Upper lobe of left lung (tissue), 6 donors: ENCODE data around the gene FLT1. TPM values are rescaled to one million over a fixed set of nuclear protein-coding genes. Genes with fewer than 3 reads are reported as not detected.

Experiments
- ATAC-seq, 2 donors: fragments of 200-7000 bp; cut with Tn5 transposase; one replicate each; pipeline ENCODE4 v1.9.1; 2022; ENCODE audit warnings: mild to moderate bottlenecking in 2 of 2, moderate library complexity in 2 of 2; ENCODE audit not compliant: low FRiP score in 2 of 2
- DNase-seq, 2 donors: peaks; one replicate each; pipeline ENCODE4 v3.0.0-alpha.2; 2019 to 2020
- H3K27ac ChIP-seq, 4 donors: fragments of 200-600 bp; sonication (generic); one replicate each; pipeline ENCODE4 v1.5.1; 2016 to 2019
- H3K27me3 ChIP-seq, 4 donors: fragments of 200-600 bp; sonication (generic); one replicate each; pipeline ENCODE4 v1.5.1; 2017 to 2019
- H3K36me3 ChIP-seq, 4 donors: fragments of 200-600 bp; sonication (generic); one replicate each; pipeline ENCODE4 v1.5.1; 2016 to 2019
- H3K4me1 ChIP-seq, 4 donors: fragments of 200-600 bp; sonication (generic); one replicate each; pipeline ENCODE4 v1.5.1; 2018 to 2019
- H3K4me3 ChIP-seq, 4 donors: fragments of 200-600 bp; sonication (generic); one replicate each; pipeline ENCODE4 v1.5.1; 2017 to 2019; ENCODE audit warnings: mild to moderate bottlenecking in 2 of 4, moderate library complexity in 1 of 4
- H3K9me3 ChIP-seq, 4 donors: fragments of 200-600 bp; sonication (generic); one replicate each; pipeline ENCODE4 v1.5.1; 2018 to 2019
- EP300 ChIP-seq, 4 donors: sonication (generic); formaldehyde crosslinking; IDR thresholded peaks; one replicate each; pipeline ENCODE4 v1.5.1; 2017; ENCODE audit warnings: antibody characterized with exemption in 4 of 4, control low read depth in 2 of 4
- POLR2A ChIP-seq, 4 donors: fragments of 450-650 bp; IDR thresholded peaks; one replicate each; pipeline ENCODE4 v1.5.1; 2016 to 2017; ENCODE audit warnings: antibody characterized with exemption in 4 of 4, mild to moderate bottlenecking in 2 of 4
- POLR2AphosphoS5 ChIP-seq, 2 donors: sonication (generic); formaldehyde crosslinking; IDR thresholded peaks; one replicate each; pipeline ENCODE4 v1.5.1; 2017; ENCODE audit warnings: antibody characterized with exemption in 2 of 2
- WGBS, 2 donors: methylation state at CpG; one replicate each; pipeline ENCODE4 v1.1.5; 2017 to 2018; 5-methylcytosine and 5-hydroxymethylcytosine counted together
- total RNA-seq, 6 donors: library from RNA; depleted of rRNA in 4 of 6; stranded (reverse); fragments of >200 nt in 4 of 6; gene quantifications; one replicate each; pipeline versions ENCODE4 v1.1.0 to v1.2.1, GENCODE V29; 2016 to 2021
- TF ChIP-seq, protein P1 (sequence below), 6 experiments: fragments of 450-650 bp in 4 of 6; fragments of 200-600 bp in 2 of 6; sonication (generic) in 2 of 6; IDR thresholded peaks; one replicate each; pipeline ENCODE4 v1.5.1; 2016 to 2019; ENCODE audit warnings: antibody characterized with exemption in 6 of 6
- donor health status: DM: no; HTN: no; CAD: no; lungs with moderate emphysema.
- donor health status: DM: no; HTN: yes; CAD: no; lungs with severe emphysema.

The FLT1 gene
- total RNA-seq, 6 donors from 2014 or later, result 20.9 to 47.9 (median 25.5) TPM

DNA sequence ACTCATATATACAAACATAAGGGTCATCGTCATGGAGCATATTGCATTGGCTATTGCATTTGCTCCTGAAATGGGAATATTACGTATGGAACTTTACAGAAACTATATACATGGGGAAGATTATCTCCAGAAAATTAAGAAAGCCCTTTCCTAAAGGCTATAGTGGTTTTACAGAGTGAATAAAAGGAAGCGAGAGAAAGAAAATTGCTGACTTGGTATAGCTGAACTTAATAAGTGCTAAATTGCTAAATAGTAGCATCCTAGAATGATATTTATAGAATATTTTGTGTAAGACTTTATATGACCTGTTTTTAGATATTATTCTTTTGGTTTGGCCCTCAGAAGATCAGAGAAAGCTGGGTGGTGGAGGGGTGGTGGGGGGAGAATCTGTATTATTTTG lies 114.6 kb downstream of the FLT1 start:
- 88 to 90% methylated on average over 3 of the region's 3 CpGs for WGBS, 2 donors
- TF ChIP-seq POLR2AphosphoS5 (IDR thresholded peaks at IDR 0.05) (no peak), EP300 (IDR thresholded peaks at IDR 0.05) (no peak), POLR2A (IDR thresholded peaks at IDR 0.05) (no peak)
- TF ChIP-seq, protein P1, sequence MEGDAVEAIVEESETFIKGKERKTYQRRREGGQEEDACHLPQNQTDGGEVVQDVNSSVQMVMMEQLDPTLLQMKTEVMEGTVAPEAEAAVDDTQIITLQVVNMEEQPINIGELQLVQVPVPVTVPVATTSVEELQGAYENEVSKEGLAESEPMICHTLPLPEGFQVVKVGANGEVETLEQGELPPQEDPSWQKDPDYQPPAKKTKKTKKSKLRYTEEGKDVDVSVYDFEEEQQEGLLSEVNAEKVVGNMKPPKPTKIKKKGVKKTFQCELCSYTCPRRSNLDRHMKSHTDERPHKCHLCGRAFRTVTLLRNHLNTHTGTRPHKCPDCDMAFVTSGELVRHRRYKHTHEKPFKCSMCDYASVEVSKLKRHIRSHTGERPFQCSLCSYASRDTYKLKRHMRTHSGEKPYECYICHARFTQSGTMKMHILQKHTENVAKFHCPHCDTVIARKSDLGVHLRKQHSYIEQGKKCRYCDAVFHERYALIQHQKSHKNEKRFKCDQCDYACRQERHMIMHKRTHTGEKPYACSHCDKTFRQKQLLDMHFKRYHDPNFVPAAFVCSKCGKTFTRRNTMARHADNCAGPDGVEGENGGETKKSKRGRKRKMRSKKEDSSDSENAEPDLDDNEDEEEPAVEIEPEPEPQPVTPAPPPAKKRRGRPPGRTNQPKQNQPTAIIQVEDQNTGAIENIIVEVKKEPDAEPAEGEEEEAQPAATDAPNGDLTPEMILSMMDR (IDR thresholded peaks at IDR 0.05), result no peak

DNA sequence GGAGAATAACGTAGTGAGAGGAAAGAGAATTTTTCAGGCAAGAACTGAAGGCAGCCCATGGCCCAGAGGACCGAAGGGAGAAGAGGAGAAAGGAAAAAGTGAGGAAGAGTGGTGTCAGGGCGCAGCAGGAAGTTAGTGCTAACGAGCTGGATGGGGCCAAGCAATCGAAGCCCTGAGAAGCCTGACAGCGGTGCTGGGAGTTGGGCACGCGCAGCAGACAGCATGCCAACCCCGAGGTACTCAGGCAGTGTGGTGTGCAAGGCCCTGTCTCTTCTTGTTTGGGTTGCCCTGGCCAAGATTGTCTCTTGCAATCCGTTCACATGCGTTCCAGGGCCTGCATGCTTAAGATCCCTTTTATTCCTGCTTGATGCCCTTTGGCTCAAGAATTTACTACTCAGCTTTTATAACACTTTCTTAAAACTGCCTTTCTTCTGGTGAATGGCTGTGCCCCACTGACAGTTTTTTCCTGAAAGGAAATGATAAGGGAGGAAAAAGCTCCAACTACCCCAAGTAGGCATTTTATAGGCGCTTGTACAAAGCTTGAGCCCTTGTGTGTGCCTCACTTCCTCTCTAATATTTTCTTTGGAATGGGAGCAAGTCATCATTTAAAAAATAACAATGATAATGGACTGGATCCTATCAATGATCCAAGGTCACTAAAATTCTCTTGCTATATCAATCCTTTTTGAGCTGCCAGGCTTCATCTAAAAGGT lies 115.4 kb downstream of the FLT1 start:
- peak in 1 of 2 donors; percentile 12 for DNase-seq

More for the DNA sequence above, 114.6 kb downstream of the FLT1 start:
- DNase-seq (no peak), ATAC-seq (no peak)
- Histone ChIP-seq H3K9me3 (no peaks in the 10 kb centered on the region), H3K27me3 (no peaks in the 10 kb centered on the region), H3K36me3 (no peaks in the 10 kb centered on the region), H3K27ac (no peak overlapping the region), H3K4me3 (no peak overlapping the region), H3K4me1 (peaks cover 3 to 12% (median 5%) of the 10 kb centered on the region in 4 donors)

DNA sequence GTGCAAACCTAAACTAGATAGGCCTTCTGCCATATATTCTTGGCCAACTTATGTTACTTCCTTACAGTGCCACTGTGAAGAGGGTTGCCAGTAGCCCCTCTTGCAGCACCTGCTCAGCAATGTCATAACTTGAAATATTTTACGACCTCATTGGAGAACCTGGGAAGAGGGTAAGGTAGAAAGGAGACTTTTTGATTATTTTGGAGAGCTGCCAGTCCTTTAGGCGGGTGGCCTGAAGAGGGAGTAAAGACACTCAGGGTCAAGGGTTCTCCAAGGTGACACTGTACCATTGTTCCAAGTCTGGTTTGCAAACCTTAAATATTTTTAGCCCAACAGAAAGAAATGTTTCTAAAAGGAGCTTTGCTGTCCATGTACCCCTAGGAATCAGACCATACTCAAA lies 118.3 kb downstream of the FLT1 start:
- H3K27ac ChIP-seq, result no peak overlapping the region
- H3K4me1 ChIP-seq, result peaks cover 3 to 12% (median 5%) of the 10 kb centered on the region in 4 donors
- no peaks in the 10 kb centered on the region for H3K9me3 ChIP-seq
- H3K36me3 ChIP-seq, result no peaks in the 10 kb centered on the region
- ATAC-seq (no peak), DNase-seq (no peak)
- no peak overlapping the region for H3K4me3 ChIP-seq
- 61 to 65% methylated on average over 2 of the region's 2 CpGs for WGBS, 2 donors
- no peak for TF ChIP-seq POLR2AphosphoS5 (IDR thresholded peaks at IDR 0.05)
- TF ChIP-seq, protein P1 (IDR thresholded peaks at IDR 0.05), result no peak
- TF ChIP-seq POLR2A (IDR thresholded peaks at IDR 0.05), result no peak
- no peak for TF ChIP-seq EP300 (IDR thresholded peaks at IDR 0.05)
- no peaks in the 10 kb centered on the region for H3K27me3 ChIP-seq

More for the DNA sequence above, 115.4 kb downstream of the FLT1 start:
- H3K4me1 ChIP-seq, result peaks cover 3 to 12% (median 5%) of the 10 kb centered on the region in 4 donors
- no peaks in the 10 kb centered on the region for H3K36me3 ChIP-seq
- H3K27me3 ChIP-seq, result no peaks in the 10 kb centered on the region
- H3K9me3 ChIP-seq, result no peaks in the 10 kb centered on the region
- no peak for TF ChIP-seq EP300 (IDR thresholded peaks at IDR 0.05)
- TF ChIP-seq POLR2A (IDR thresholded peaks at IDR 0.05), result no peak
- TF ChIP-seq, protein P1 (IDR thresholded peaks at IDR 0.05), result no peak
- no peak for TF ChIP-seq POLR2AphosphoS5 (IDR thresholded peaks at IDR 0.05)
- 77 to 83% methylated on average over 12 of the region's 12 CpGs for WGBS, 2 donors
- H3K4me3 ChIP-seq, result no peak overlapping the region
- H3K27ac ChIP-seq, result no peak overlapping the region
- ATAC-seq, result no peak

DNA sequence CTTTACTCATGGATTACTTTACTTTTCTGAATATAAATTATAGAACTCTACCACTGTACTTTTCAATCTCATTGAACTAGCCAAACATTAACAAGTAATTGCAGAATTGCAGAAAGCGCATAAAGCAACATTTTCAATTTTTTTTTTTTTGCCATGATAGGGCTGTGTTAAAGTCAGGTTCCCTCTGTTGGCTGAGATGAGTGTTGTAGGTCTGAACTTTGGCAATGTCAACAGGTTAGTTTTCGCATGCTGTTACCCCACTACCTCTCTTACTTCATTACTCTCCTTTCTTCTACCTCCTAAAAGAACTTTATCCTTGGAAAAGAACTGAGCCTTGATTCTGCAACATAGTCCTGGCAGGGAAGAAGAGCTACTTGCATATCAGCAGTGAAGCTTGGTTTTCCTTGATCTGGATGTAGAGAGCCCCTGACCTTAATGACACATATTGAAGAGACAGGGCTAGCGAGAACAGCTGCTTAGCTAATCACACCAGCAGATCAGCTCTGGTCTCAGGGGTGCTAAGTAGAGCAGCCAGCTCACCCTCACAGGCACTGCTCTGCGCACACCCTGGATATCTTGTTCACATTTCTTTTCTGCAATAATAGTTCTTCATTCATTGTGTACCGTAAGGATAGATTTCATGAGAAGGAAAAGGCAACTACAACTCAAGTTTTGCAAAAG lies 119.5 kb downstream of the FLT1 start:
- Histone ChIP-seq H3K9me3 (no peaks in the 10 kb centered on the region), H3K4me3 (no peak overlapping the region), H3K27me3 (no peaks in the 10 kb centered on the region), H3K27ac (no peak overlapping the region), H3K4me1 (peaks cover 3 to 12% (median 5%) of the 10 kb centered on the region in 4 donors), H3K36me3 (no peaks in the 10 kb centered on the region)
- 85 to 86% methylated on average over 5 of the region's 5 CpGs for WGBS, 2 donors
- no peak for TF ChIP-seq POLR2AphosphoS5 (IDR thresholded peaks at IDR 0.05)
- no peak for TF ChIP-seq EP300 (IDR thresholded peaks at IDR 0.05)
- TF ChIP-seq, protein P1 (IDR thresholded peaks at IDR 0.05), result no peak
- TF ChIP-seq POLR2A (IDR thresholded peaks at IDR 0.05), result no peak
- no peak for DNase-seq
- no peak for ATAC-seq
